Measurements from ENCODE around the gene ZNF620. TPM values are rescaled to one million over a fixed set of nuclear protein-coding genes. Genes with fewer than 3 reads are reported as not detected.
"Not testable (repeated sequence)": the region's sequence is repeated elsewhere in the genome, so short reads cannot be mapped to it uniquely, and the experiment has no call there.

ZNF620 gene
- total RNA-seq: 2.1 TPM

DNA sequence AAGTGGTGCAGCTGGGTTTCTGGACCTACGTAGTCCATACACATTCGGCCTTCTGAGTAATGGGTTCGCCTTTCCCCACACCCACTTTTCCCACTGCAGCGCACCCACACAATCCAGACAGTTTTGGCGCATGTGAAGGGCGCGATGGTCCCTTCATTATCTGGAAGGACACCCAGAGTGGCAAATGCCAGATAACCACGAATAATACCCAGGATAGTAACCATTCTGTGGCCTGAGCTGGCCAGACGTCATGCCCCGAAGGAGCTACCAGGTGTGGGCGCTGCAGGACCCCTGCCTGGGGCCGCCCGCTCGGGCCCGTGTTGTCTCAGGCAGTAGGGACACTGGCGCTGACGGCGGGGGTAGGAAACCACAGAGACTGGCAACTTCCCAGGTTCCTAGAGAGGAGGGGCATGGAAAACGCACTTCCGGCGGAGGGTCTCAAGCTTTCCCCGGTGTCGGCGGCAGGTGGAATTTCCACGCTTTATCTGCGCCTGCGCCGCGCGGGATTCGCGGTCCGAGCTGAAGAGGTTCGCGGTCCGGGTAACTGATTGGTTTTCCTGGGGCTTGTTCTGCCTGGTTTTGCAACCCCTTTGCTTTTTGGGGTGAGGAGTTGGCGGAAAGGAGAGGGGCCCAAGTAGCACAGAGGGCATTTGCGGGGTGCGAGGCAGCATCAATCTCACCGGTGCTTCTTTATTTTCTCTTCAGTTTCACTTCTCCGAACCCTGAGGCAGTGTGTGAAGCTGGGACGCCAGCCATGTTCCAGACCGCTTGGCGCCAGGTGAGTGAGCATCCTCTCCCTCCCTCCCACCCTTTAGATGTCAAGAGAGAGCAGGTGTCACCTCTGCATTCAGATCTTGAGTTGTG is at the start of gene ZNF620:
Gene ZNF620 (plus strand): TSS at position 441 of the 864 bp plus-strand sequence. CDS start 314 bp downstream, at position 755.
- Histone ChIP-seq H3K9ac (ENCODE audit: low read depth in 1 of 3, low read length in 3 of 3) (peak within 1 kb of the TSS; percentile 84 to 95 (median 94)), H3K27ac (ENCODE audit: low read depth, low read length) (peak within 1 kb of the TSS; percentile 72), H3K27me3 (ENCODE audit: control insufficient read depth in 3 of 3, insufficient read depth in 3 of 3, low read length in 3 of 3) (no peaks in the 10 kb centered on the region), H3K4me1 (ENCODE audit: control insufficient read depth in 3 of 3, insufficient read depth in 3 of 3, low read length in 3 of 3) (peaks cover 4 to 14% (median 9%) of the 10 kb centered on the region in 3 donors), H3K36me3 (ENCODE audit: control insufficient read depth in 3 of 3, insufficient read depth in 3 of 3, low read length in 3 of 3) (peaks cover 0 to 3% (median 2%) of the 10 kb centered on the region in 3 donors), H3K4me3 (ENCODE audit: low read length in 3 of 3) (peak within 1 kb of the TSS; percentile 83 to 96 (median 91)), H3K9me3 (ENCODE audit: control insufficient read depth in 3 of 3, low read length in 3 of 3) (no peaks in the 10 kb centered on the region)

DNA sequence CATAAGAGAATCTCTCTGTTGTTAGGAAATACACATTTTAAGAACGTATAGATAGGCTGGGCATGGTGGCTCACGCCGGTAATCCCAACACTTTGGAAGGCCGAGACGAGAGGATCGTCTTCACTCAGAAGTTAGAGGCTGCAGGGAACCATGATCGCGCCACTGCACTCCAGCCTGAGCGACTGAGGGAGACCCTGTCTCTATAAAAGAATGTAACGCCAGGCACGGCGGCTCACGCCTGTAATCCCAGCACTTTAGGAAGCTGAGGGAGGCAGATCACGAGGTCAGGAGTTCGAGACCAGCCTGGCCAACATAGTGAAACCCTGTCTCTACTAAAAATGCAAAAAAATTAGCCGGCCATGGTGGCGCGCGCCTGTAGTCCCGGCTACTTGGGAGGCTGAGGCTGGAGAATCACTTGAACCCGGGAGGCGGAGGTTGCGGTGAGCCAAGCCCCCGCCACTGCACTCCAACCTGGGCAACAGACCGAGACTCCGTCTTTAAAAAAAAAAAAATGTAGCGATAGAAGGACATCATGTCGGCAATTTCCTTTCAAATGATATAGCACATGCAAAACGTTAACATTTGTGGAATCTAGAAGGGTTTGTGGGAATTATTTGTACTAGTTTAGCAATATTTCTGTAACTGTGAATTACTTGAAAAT is 49.4 kb upstream of the ZNF620 start:
- peaks cover 13 to 27% (median 24%) of the 10 kb centered on the region in 3 donors for H3K36me3 ChIP-seq (ENCODE audit: control insufficient read depth in 3 of 3, insufficient read depth in 3 of 3, low read length in 3 of 3)
- peak overlapping the region; percentile 89 for H3K27ac ChIP-seq (ENCODE audit: low read depth, low read length)
- no peaks in the 10 kb centered on the region for H3K9me3 ChIP-seq (ENCODE audit: control insufficient read depth in 3 of 3, low read length in 3 of 3)
- H3K27me3 ChIP-seq (ENCODE audit: control insufficient read depth in 3 of 3, insufficient read depth in 3 of 3, low read length in 3 of 3): no peaks in the 10 kb centered on the region
- H3K9ac ChIP-seq (ENCODE audit: low read depth in 1 of 3, low read length in 3 of 3): peak overlapping the region; percentile 89 to 96 (median 95)
- H3K4me1 ChIP-seq (ENCODE audit: control insufficient read depth in 3 of 3, insufficient read depth in 3 of 3, low read length in 3 of 3): peaks cover 19 to 36% (median 34%) of the 10 kb centered on the region in 3 donors
- H3K4me3 ChIP-seq (ENCODE audit: low read length in 3 of 3): peak overlapping the region; percentile 91 to 98 (median 93)

DNA sequence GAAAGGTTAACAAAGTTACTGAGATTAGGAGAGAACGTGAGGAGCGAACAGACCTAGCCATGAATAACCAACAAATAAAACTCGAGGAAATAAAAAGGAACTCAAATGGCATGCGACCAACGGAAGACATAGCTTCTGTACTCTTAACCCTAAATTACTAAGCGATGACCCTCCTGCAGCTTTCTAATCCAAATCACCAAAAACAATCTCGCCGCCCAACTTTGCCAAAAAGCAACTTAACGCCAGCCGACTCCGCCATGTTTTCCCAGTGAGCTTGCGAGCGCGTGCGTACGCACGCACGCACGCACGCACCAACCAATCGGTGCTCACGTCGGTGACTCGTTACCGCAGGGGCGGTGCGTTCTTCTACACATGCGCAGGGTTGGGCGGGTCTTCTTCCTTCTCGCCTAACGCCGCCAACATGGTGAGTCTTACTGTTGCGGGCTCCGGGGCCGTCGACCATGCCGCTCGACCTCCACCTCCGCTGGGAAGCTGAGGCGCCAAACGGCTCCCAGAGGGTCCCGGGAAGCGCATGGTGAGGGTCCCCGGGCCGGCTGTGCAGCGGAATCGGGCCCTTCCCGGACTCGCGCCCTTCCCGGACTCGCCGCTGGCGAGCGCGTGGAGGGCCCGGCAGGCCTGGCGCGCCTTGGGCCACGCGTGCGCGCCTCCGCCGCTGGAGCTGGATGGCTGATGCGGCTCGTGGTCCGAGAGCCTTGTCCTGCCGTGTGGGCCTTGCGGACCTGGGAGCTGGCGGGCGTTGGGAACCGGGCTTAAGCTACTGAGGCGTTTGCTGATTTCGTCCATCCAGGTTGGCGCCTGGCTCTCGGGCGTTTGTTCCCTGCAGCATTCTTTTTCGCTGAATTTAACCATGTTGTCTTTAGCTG is 48.7 kb upstream of the ZNF620 start, which contains the start of gene RPL14:
Gene RPL14 (plus strand): TSS at position 400 of the 884 bp plus-strand sequence. CDS start 133 bp downstream, at position 533.
- Histone ChIP-seq H3K9ac (ENCODE audit: low read depth in 1 of 3, low read length in 3 of 3) (peak within 1 kb of the TSS; percentile 89 to 96 (median 95)), H3K9me3 (ENCODE audit: control insufficient read depth in 3 of 3, low read length in 3 of 3) (no peaks in the 10 kb centered on the region), H3K27ac (ENCODE audit: low read depth, low read length) (peak within 1 kb of the TSS; percentile 89), H3K27me3 (ENCODE audit: control insufficient read depth in 3 of 3, insufficient read depth in 3 of 3, low read length in 3 of 3) (no peaks in the 10 kb centered on the region), H3K4me3 (ENCODE audit: low read length in 3 of 3) (peak within 1 kb of the TSS; percentile 91 to 98 (median 93)), H3K4me1 (ENCODE audit: control insufficient read depth in 3 of 3, insufficient read depth in 3 of 3, low read length in 3 of 3) (peaks cover 16 to 33% (median 31%) of the 10 kb centered on the region in 3 donors), H3K36me3 (ENCODE audit: control insufficient read depth in 3 of 3, insufficient read depth in 3 of 3, low read length in 3 of 3) (peaks cover 13 to 27% (median 26%) of the 10 kb centered on the region in 3 donors)

DNA sequence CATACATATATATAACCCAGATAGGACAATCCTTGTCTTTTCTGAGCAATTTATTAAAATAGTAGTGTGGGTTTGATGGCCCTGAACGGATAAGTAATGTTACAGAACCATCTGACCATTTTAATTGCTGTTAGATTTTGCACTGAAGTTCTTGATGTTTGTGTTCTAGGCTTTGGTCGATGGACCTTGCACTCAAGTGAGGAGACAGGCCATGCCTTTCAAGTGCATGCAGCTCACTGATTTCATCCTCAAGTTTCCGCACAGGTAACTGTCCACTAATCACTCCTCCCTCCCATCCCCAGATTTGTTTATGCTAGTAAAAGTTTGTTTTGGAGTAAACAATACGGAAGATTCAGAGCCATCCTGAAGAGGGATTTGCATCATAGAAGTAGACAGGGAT is 47.4 kb upstream of the ZNF620 start:
- Histone ChIP-seq H3K4me1 (ENCODE audit: control insufficient read depth in 3 of 3, insufficient read depth in 3 of 3, low read length in 3 of 3) (peaks cover 11 to 25% (median 24%) of the 10 kb centered on the region in 3 donors), H3K9me3 (ENCODE audit: control insufficient read depth in 3 of 3, low read length in 3 of 3) (no peaks in the 10 kb centered on the region), H3K27me3 (ENCODE audit: control insufficient read depth in 3 of 3, insufficient read depth in 3 of 3, low read length in 3 of 3) (no peaks in the 10 kb centered on the region), H3K36me3 (ENCODE audit: control insufficient read depth in 3 of 3, insufficient read depth in 3 of 3, low read length in 3 of 3) (peaks cover 23 to 38% (median 34%) of the 10 kb centered on the region in 3 donors), H3K9ac (ENCODE audit: low read depth in 1 of 3, low read length in 3 of 3) (peak overlapping the region in 2 of 3 donors; percentile 89 to 96), H3K27ac (ENCODE audit: low read depth, low read length) (no peak overlapping the region), H3K4me3 (ENCODE audit: low read length in 3 of 3) (peak overlapping the region; percentile 91 to 98 (median 93))

DNA sequence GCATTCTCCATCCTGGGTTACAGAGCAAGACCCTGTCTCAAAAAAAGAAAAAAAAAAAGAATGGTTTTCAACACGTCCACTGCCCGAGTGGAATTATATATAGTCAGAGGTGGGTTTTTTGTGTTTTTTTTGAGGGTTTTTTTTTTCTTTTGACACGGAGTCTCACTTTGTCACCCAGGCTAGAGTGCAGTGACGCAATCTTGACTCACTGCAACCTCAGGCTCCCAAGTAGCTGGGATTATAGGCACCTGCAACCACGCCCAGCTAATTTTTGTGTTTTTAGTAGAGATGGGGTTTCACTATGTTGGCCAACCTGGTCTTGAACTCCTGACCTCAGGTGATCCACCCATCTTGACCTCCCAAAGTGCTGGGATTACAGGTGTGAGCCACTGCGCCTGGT is 45.4 kb upstream of the ZNF620 start:
- H3K9ac ChIP-seq (ENCODE audit: low read depth in 1 of 3, low read length in 3 of 3); H3K9me3 ChIP-seq (ENCODE audit: control insufficient read depth in 3 of 3, low read length in 3 of 3); H3K27me3 ChIP-seq (ENCODE audit: control insufficient read depth in 3 of 3, insufficient read depth in 3 of 3, low read length in 3 of 3); H3K4me3 ChIP-seq (ENCODE audit: low read length in 3 of 3); H3K27ac ChIP-seq (ENCODE audit: low read depth, low read length): not testable (repeated sequence)
- Histone ChIP-seq H3K4me1 (ENCODE audit: control insufficient read depth in 3 of 3, insufficient read depth in 3 of 3, low read length in 3 of 3) (peaks cover 11 to 18% (median 17%) of the 10 kb centered on the region in 3 donors), H3K36me3 (ENCODE audit: control insufficient read depth in 3 of 3, insufficient read depth in 3 of 3, low read length in 3 of 3) (peaks cover 29 to 51% (median 49%) of the 10 kb centered on the region in 3 donors)

DNA sequence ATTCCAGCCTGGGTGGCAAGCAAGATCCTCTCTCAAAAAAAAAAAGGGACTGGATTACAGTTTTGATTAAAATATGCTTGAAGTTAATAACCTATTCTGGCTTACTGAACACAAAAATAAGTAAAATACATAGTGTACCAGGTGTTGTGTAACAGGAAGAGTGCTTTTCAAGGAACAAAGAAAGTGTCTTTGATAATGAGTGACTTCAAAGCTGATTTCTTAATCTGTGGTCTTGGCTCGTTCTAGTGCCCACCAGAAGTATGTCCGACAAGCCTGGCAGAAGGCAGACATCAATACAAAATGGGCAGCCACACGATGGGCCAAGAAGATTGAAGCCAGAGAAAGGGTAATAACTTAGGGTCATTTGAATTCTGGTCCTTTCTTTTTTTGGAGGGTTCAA is 44.7 kb upstream of the ZNF620 start:
- peaks cover 11 to 17% (median 17%) of the 10 kb centered on the region in 3 donors for H3K4me1 ChIP-seq (ENCODE audit: control insufficient read depth in 3 of 3, insufficient read depth in 3 of 3, low read length in 3 of 3)
- no peak overlapping the region for H3K9ac ChIP-seq (ENCODE audit: low read depth in 1 of 3, low read length in 3 of 3)
- no peaks in the 10 kb centered on the region for H3K9me3 ChIP-seq (ENCODE audit: control insufficient read depth in 3 of 3, low read length in 3 of 3)
- no peak overlapping the region for H3K4me3 ChIP-seq (ENCODE audit: low read length in 3 of 3)
- H3K36me3 ChIP-seq (ENCODE audit: control insufficient read depth in 3 of 3, insufficient read depth in 3 of 3, low read length in 3 of 3): peaks cover 29 to 52% (median 49%) of the 10 kb centered on the region in 3 donors
- H3K27me3 ChIP-seq (ENCODE audit: control insufficient read depth in 3 of 3, insufficient read depth in 3 of 3, low read length in 3 of 3): no peaks in the 10 kb centered on the region
- H3K27ac ChIP-seq (ENCODE audit: low read depth, low read length): no peak overlapping the region

DNA sequence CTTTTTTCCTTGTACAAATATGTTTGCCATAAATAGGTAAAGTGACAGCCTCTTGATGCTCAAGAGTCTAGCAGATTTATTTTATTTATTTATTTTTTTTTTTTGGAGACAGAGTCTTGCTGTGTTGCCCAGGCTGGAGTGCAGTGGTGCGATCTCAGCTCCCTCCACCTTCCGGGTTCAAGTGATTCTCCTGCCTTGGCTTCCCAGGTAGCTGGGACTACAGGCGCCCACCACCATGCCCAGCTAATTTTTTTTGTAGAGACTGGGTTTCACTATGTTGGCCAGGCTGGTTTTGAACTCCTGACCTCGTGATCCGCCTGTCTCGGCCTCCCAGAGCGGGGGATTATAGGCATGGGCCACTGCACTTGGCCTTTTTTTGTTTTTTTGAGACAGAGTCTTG is 43.0 kb upstream of the ZNF620 start:
- H3K27ac ChIP-seq (ENCODE audit: low read depth, low read length); H3K27me3 ChIP-seq (ENCODE audit: control insufficient read depth in 3 of 3, insufficient read depth in 3 of 3, low read length in 3 of 3); H3K9me3 ChIP-seq (ENCODE audit: control insufficient read depth in 3 of 3, low read length in 3 of 3); H3K9ac ChIP-seq (ENCODE audit: low read depth in 1 of 3, low read length in 3 of 3); H3K4me3 ChIP-seq (ENCODE audit: low read length in 3 of 3): not testable (repeated sequence)
- Histone ChIP-seq H3K4me1 (ENCODE audit: control insufficient read depth in 3 of 3, insufficient read depth in 3 of 3, low read length in 3 of 3) (peaks cover 8 to 13% (median 11%) of the 10 kb centered on the region in 3 donors), H3K36me3 (ENCODE audit: control insufficient read depth in 3 of 3, insufficient read depth in 3 of 3, low read length in 3 of 3) (peaks cover 29 to 52% (median 49%) of the 10 kb centered on the region in 3 donors)

DNA sequence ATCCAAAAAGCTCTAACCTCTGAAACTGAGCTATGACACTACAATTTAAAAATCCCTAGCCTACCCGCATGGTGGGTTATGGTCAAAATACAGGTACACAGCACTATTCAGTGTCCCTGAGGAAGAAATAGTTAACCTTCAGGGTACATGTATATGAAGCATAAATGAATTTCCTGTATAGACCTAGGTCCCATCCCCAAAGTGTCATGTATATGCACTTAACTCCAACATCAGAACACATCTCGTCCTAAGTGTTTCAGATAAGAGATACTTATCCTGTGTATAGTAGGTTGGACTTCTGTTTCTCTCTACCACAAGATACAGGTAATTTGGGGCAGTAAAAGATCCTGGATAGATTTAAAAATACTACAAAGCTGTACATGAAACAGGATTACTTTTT is 42.3 kb upstream of the ZNF620 start:
- no peaks in the 10 kb centered on the region for H3K9me3 ChIP-seq (ENCODE audit: control insufficient read depth in 3 of 3, low read length in 3 of 3)
- H3K4me1 ChIP-seq (ENCODE audit: control insufficient read depth in 3 of 3, insufficient read depth in 3 of 3, low read length in 3 of 3): peaks cover 2 to 6% (median 3%) of the 10 kb centered on the region in 3 donors
- no peak overlapping the region for H3K9ac ChIP-seq (ENCODE audit: low read depth in 1 of 3, low read length in 3 of 3)
- peaks cover 28 to 47% (median 46%) of the 10 kb centered on the region in 3 donors for H3K36me3 ChIP-seq (ENCODE audit: control insufficient read depth in 3 of 3, insufficient read depth in 3 of 3, low read length in 3 of 3)
- no peak overlapping the region for H3K27ac ChIP-seq (ENCODE audit: low read depth, low read length)
- no peaks in the 10 kb centered on the region for H3K27me3 ChIP-seq (ENCODE audit: control insufficient read depth in 3 of 3, insufficient read depth in 3 of 3, low read length in 3 of 3)
- no peak overlapping the region for H3K4me3 ChIP-seq (ENCODE audit: low read length in 3 of 3)

DNA sequence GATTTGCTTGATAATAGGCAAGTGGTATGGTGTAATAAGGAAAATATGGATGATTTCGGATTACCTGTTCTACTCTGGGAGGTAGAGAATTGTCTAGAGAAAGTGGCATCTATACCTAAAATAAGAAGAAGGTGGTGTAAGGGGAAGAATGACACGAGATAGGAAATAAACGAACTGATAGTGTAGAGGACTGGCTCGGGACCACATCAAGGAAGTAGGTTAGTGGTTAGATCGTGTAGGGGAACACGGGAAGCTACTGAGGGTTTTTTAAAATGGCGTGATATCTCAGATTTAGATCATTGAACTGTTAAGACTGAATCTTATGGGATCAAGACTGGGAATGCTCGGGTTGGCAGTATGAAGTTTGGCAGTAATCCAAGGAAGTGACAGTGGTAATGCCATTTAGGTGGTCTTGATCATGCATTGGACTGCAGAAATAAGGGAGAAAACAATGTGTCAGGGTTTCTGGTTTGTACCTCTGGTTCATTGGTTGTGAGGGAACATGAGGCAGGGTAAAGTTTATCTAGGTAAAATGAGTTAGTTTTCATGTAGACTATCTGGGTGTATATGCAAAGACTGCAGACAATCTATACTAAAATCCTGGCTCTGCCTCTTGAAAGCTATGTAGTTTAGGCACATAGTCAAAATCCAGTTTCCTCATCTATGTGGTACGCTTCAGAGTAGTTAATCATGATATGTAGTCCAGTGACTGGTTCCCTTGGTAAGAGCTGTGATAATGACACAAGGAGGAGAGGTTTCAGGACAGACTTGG is 41.3 kb upstream of the ZNF620 start:
- Histone ChIP-seq H3K9ac (ENCODE audit: low read depth in 1 of 3, low read length in 3 of 3) (no peak overlapping the region), H3K36me3 (ENCODE audit: control insufficient read depth in 3 of 3, insufficient read depth in 3 of 3, low read length in 3 of 3) (peaks cover 19 to 39% (median 38%) of the 10 kb centered on the region in 3 donors), H3K27ac (ENCODE audit: low read depth, low read length) (no peak overlapping the region), H3K9me3 (ENCODE audit: control insufficient read depth in 3 of 3, low read length in 3 of 3) (no peaks in the 10 kb centered on the region), H3K27me3 (ENCODE audit: control insufficient read depth in 3 of 3, insufficient read depth in 3 of 3, low read length in 3 of 3) (no peaks in the 10 kb centered on the region), H3K4me1 (ENCODE audit: control insufficient read depth in 3 of 3, insufficient read depth in 3 of 3, low read length in 3 of 3) (no peaks in the 10 kb centered on the region), H3K4me3 (ENCODE audit: low read length in 3 of 3) (no peak overlapping the region)

Measured in skeletal muscle tissue (tissue), 4 donors.